HCT116 (cell line): ENCODE measurements around the gene NFKB2. TPM values are rescaled to one million over a fixed set of nuclear protein-coding genes. Genes with fewer than 3 reads are reported as not detected.

Experiments used
- ATAC-seq: fragments of 200-7000 bp; cut with Tn5 transposase; 2 replicates; pipeline ENCODE4 v1.9.1; 2020; ENCODE audit warnings: mild to moderate bottlenecking, moderate library complexity
- BruUV-seq: library from RNA; stranded (reverse); fragments of 400-500 nt; replicated peaks from 2 replicates; lab custom pipeline; 2021; lab: Mats Ljungman, UMichigan
- CTCF ChIA-PET: fragments of 300-600 bp; sonication (Branson Sonifier 250); formaldehyde crosslinking; loops from one replicate; lab custom pipeline; 2021; ENCODE audit warnings: antibody characterized with exemption; lab: Charles Lee
- POLR2A ChIA-PET: fragments of 300-600, 350-600 bp; sonication (Branson Sonifier 250); formaldehyde crosslinking; loops from one replicate; lab custom pipeline; 2021; ENCODE audit warnings: antibody characterized with exemption; lab: Charles Lee
- RAD21 ChIA-PET, 2 experiments: fragments of 300-600 bp; sonication (Branson Sonifier 250); formaldehyde crosslinking; loops; one replicate each; lab custom pipeline; 2023; ENCODE audit warnings: low total read pairs in 2 of 2; ENCODE audit not compliant: uncharacterized antibody in 2 of 2, unreplicated experiment in 2 of 2, low non-redundant PET in 1 of 2; lab: Charles Lee
- DNase-seq: peaks from one replicate; pipeline ENCODE4 v3.0.0-alpha.2; 2010; ENCODE audit warnings: low read depth, low spot score
- H2AFZ ChIP-seq: fragments of 200-600 bp; shearing (Covaris generic), sonication (generic); 2 replicates; pipeline ENCODE4 v1.6.1; 2017; ENCODE audit warnings: low read depth, mixed run types, mixed read lengths, antibody characterized with exemption, low read length; ENCODE audit not compliant: poor library complexity, severe bottlenecking
- H3K27ac ChIP-seq: 2 replicates; pipeline ENCODE4 v1.5.1; 2012; ENCODE audit warnings: low read depth, low read length
- H3K27me3 ChIP-seq: fragments of 200-600 bp; sonication (generic); 2 replicates; pipeline ENCODE4 v1.6.1; 2016; ENCODE audit warnings: mixed run types, low read length, mixed read lengths; ENCODE audit not compliant: insufficient read depth
- H3K36me3 ChIP-seq, 2 experiments: fragments of 200-500 bp in 1 of 2; fragments of 200-600 bp in 1 of 2; sonication (Bioruptor generic) in 1 of 2; sonication (generic) in 1 of 2; 2 replicates each; pipeline versions ENCODE4 v1.5.1 to v1.6.1; 2014 to 2016; ENCODE audit warnings: low read length in 2 of 2, inconsistent platforms in 1 of 2, mixed read lengths in 1 of 2, mixed run types in 1 of 2; ENCODE audit not compliant: insufficient read depth in 2 of 2, control insufficient read depth in 1 of 2
- H3K4me1 ChIP-seq, 2 experiments: fragments of 200-600 bp in 1 of 2; sonication (generic) in 1 of 2; 2 replicates each; pipeline versions ENCODE4 v1.5.1 to v1.6.1; 2012 to 2017; ENCODE audit warnings: low read length in 2 of 2, inconsistent platforms in 1 of 2, mild to moderate bottlenecking in 1 of 2, mixed read lengths in 1 of 2, mixed run types in 1 of 2, moderate library complexity in 1 of 2; ENCODE audit not compliant: insufficient read depth in 2 of 2, control insufficient read depth in 1 of 2
- H3K4me2 ChIP-seq: fragments of 200-600 bp; sonication (generic); 2 replicates; pipeline ENCODE4 v1.6.1; 2017; ENCODE audit warnings: mixed run types, low read length, mixed read lengths
- H3K4me3 ChIP-seq, 2 experiments: fragments of 200-600 bp in 1 of 2; sonication (generic) in 1 of 2; replicated peaks in 1 of 2; 2 replicates each; pipeline ENCODE4 v1.5.1; 2011 to 2016; ENCODE audit warnings: low read length in 2 of 2, control low read depth in 1 of 2, low read depth in 1 of 2, mild to moderate bottlenecking in 1 of 2, mixed read lengths in 1 of 2, mixed run types in 1 of 2
- H3K79me2 ChIP-seq: fragments of 200-600 bp; sonication (generic); 2 replicates; pipeline ENCODE4 v1.6.1; 2017; ENCODE audit warnings: mild to moderate bottlenecking, mixed run types, low read length, moderate library complexity, mixed read lengths; ENCODE audit not compliant: insufficient read depth
- H3K9ac ChIP-seq: fragments of 200-600 bp; sonication (generic); 2 replicates; pipeline ENCODE4 v1.6.1; 2016; ENCODE audit warnings: low read length, mixed read lengths
- H3K9me2 ChIP-seq: fragments of 200-600 bp; sonication (generic), shearing (Covaris generic); 2 replicates; pipeline ENCODE4 v1.6.1; 2017; ENCODE audit warnings: mixed run types, mild to moderate bottlenecking, moderate library complexity; ENCODE audit not compliant: insufficient read depth
- H3K9me3 ChIP-seq, 2 experiments: fragments of 200-500 bp in 1 of 2; fragments of 200-600 bp in 1 of 2; sonication (Bioruptor generic) in 1 of 2; sonication (generic) in 1 of 2; 2 replicates each; pipeline ENCODE4 v1.6.1; 2014 to 2017; ENCODE audit warnings: low read length in 2 of 2, mixed read lengths in 2 of 2, inconsistent platforms in 1 of 2, low read depth in 1 of 2, mild to moderate bottlenecking in 1 of 2, mixed run types in 1 of 2, moderate library complexity in 1 of 2; ENCODE audit not compliant: control insufficient read depth in 1 of 2, insufficient read depth in 1 of 2
- H4K20me1 ChIP-seq: fragments of 200-600 bp; sonication (generic), shearing (Covaris generic); 2 replicates; pipeline ENCODE4 v1.6.1; 2017; ENCODE audit warnings: mixed run types, mild to moderate bottlenecking, moderate library complexity; ENCODE audit not compliant: insufficient read depth
- CEBPB ChIP-seq: IDR thresholded peaks from 2 replicates; pipeline ENCODE4 v1.6.1; 2012; ENCODE audit warnings: low read depth
- ELF1 ChIP-seq: IDR thresholded peaks from 2 replicates; pipeline ENCODE4 v1.6.1; 2012; ENCODE audit warnings: low read depth, borderline replicate concordance
- EZH2 ChIP-seq: fragments of 200-600 bp; sonication (generic); IDR thresholded peaks from 2 replicates; pipeline ENCODE4 v1.6.1; 2017; ENCODE audit warnings: antibody characterized with exemption, mixed run types
- EZH2phosphoT487 ChIP-seq: fragments of 200-600 bp; IDR thresholded peaks from 2 replicates; pipeline ENCODE4 v1.6.1; 2018; ENCODE audit warnings: antibody characterized with exemption, borderline replicate concordance
- FOSL1 ChIP-seq: IDR thresholded peaks from 2 replicates; pipeline ENCODE4 v1.6.1; 2012; ENCODE audit warnings: low read depth
- JUND ChIP-seq: IDR thresholded peaks from 2 replicates; pipeline ENCODE4 v1.6.1; 2012
- POLR2A ChIP-seq: IDR thresholded peaks from 2 replicates; pipeline ENCODE4 v1.7.0; 2011; ENCODE audit warnings: borderline replicate concordance; ENCODE audit not compliant: insufficient read depth, insufficient read length; ENCODE audit errors: extremely low read depth
- RAD21 ChIP-seq: IDR thresholded peaks from 2 replicates; pipeline ENCODE4 v1.6.1; 2012; ENCODE audit warnings: low read depth, mild to moderate bottlenecking
- SP1 ChIP-seq: IDR thresholded peaks from 2 replicates; pipeline ENCODE4 v1.6.1; 2012; ENCODE audit warnings: low read depth
- SRF ChIP-seq: IDR thresholded peaks from 2 replicates; pipeline ENCODE4 v1.6.1; 2012; ENCODE audit warnings: low read depth
- YY1 ChIP-seq: IDR thresholded peaks from 2 replicates; pipeline ENCODE4 v1.6.1; 2011; ENCODE audit warnings: low read length, low read depth, moderate library complexity, mild to moderate bottlenecking; ENCODE audit not compliant: insufficient replicate concordance; ENCODE audit errors: extremely low read depth
- ZNF274 ChIP-seq: fragments of 200-500 bp; sonication (Bioruptor generic); IDR thresholded peaks from 2 replicates; pipeline ENCODE4 v1.6.1; 2014; ENCODE audit warnings: mild to moderate bottlenecking, low read depth, low read length, inconsistent platforms
- intact Hi-C: fragments of 100-400 bp; cut with micrococcal nuclease; formaldehyde crosslinking; loops from 2 replicates; pipeline ENCODE4 v1.10.0; 2022
- total RNA-seq: library from RNA; stranded (reverse); gene quantifications from one replicate; pipeline ENCODE4 v1.2.1, GENCODE V29; 2021; ENCODE audit not compliant: unreplicated experiment
- TF ChIP-seq, protein P1 (sequence below): IDR thresholded peaks from 2 replicates; pipeline ENCODE4 v1.6.1; 2012
- TF ChIP-seq, protein P2 (sequence below): IDR thresholded peaks from 2 replicates; pipeline ENCODE4 v1.6.1; 2011; ENCODE audit warnings: mild to moderate bottlenecking, low read length, moderate library complexity; ENCODE audit not compliant: insufficient replicate concordance; ENCODE audit errors: extremely low read depth
- TF ChIP-seq, protein P3 (sequence below), 3 experiments: fragments of 200-600 bp in 1 of 3; sonication (generic) in 1 of 3; IDR thresholded peaks in 2 of 3; conservative IDR thresholded peaks in 1 of 3; 2 replicates each; pipeline ENCODE4 v1.5.1; 2012 to 2017; ENCODE audit warnings: low read depth in 2 of 3, low read length in 2 of 3, antibody characterized with exemption in 1 of 3, borderline replicate concordance in 1 of 3, control low read depth in 1 of 3, mild to moderate bottlenecking in 1 of 3, mixed read lengths in 1 of 3, mixed run types in 1 of 3, moderate library complexity in 1 of 3; ENCODE audit not compliant: insufficient read depth in 1 of 3

NFKB2 gene
- total RNA-seq, 1 experiment from 2014 or later, result 115 TPM

DNA sequence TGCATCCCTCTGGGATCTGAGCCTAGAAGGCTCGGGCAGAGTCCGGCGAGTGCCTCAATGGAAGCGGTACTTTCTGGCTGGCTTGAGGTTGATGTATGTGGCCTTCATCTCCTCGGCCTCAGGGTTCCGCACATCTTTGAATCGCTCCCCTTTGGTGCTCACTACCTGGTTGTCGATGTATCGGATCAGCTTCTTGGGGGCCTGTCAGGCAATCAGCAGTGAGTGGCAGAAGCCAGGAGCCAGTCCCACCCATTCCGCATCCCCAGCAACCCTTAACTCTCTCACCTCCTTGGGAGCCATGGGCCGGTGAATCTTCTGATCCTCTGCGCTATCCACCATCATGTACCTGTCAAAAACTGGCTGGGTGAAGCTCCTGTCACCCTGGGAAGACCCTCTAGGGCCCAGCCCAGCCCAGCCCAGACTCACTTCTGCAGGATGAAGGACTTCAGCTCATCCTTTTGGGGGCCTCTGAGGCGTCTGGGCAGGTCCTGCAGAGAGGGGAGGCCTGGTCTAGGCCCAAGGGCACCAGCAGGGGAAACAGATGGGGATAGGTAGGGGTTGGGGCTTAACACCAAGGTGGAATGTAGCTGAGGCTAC lies 28.0 kb downstream of the NFKB2 start:
- H3K4me3 ChIP-seq, result peak overlapping the region in 1 of 2 experiments; percentile 87; a peak in 2 of 4 replicates
- POLR2A ChIA-PET, result interaction anchor here (0.9 to 4.2 kb wide), 4 partner anchors 8 to 27 kb away, joined by 3 to 47 read pairs (median 12); partner anchors contain the start of genes C10orf95 and CUEDC2
- no peak for TF ChIP-seq RAD21
- TF ChIP-seq EZH2phosphoT487, result no peak
- no peak for TF ChIP-seq JUND
- TF ChIP-seq SRF, result no peak
- no peak for TF ChIP-seq EZH2
- no peak for TF ChIP-seq POLR2A
- no TSS peak for BruUV-seq
- peaks cover 11% of the 10 kb centered on the region for H3K79me2 ChIP-seq
- H4K20me1 ChIP-seq, result no peaks in the 10 kb centered on the region
- H3K9me2 ChIP-seq, result no peaks in the 10 kb centered on the region
- H3K4me2 ChIP-seq, result peak overlapping the region; percentile 93
- ATAC-seq, result no peak
- H3K36me3 ChIP-seq, result peaks cover 0 to 11% of the 10 kb centered on the region in 2 experiments; a peak in 1 of 4 replicates
- no peak for DNase-seq
- peaks cover 15 to 42% of the 10 kb centered on the region in 2 experiments; a peak in 3 of 4 replicates for H3K4me1 ChIP-seq
- H3K9me3 ChIP-seq, result no peaks in the 10 kb centered on the region
- no peak overlapping the region for H2AFZ ChIP-seq
- intact Hi-C loops, result loop anchor here (2.0 to 5.0 kb wide), 2 partner anchors 39 to 79 kb away; partner anchors contain the start of genes ACTR1A and SUFU
- RAD21 ChIA-PET, result interaction anchor here (0.7 to 2.2 kb wide), 6 partner anchors 9 to 254 kb away, joined by 3 to 4 read pairs (median 4); partner anchors contain the start of genes C10orf95 (in 1 of the 2) and CUEDC2 (in 1 of the 2)
- H3K9ac ChIP-seq, result peak overlapping the region; percentile 87
- peak overlapping the region; percentile 77 for H3K27ac ChIP-seq
- H3K27me3 ChIP-seq, result no peaks in the 10 kb centered on the region
- CTCF ChIA-PET, result interaction anchor here (0.7 to 4.7 kb wide), 18 partner anchors 8 to 254 kb away, joined by 3 to 98 read pairs (median 8); partner anchors contain the start of genes ACTR1A, CUEDC2, ELOVL3 and NFKB2

DNA sequence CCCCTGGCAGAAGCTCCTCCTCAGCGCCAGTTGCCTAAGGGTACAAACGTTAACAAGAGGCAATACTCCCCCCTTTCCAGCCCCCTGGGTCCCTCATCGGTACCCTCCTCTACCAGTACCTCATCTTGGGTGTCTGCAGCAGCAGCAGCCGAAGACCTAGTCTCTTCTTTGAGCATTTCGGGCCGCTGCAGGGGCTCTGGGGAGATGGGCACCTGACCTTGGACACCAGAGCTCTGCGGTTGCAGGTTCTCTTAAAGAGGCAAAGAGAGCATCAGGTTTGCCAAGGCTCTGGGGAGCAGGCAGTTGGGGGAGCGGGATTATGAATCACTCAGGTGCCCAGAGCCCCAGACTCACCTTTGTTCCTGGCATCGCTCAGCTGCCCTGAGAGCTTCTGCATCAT lies 28.6 kb downstream of the NFKB2 start:
- H2AFZ ChIP-seq, result no peak overlapping the region
- no peaks in the 10 kb centered on the region for H3K27me3 ChIP-seq
- ChIA-PET CTCF (interaction anchor here (1.2 to 4.7 kb wide), 4 partner anchors 14 to 194 kb away, joined by 3 to 98 read pairs (median 16); partner anchors contain the start of gene NFKB2), POLR2A (interaction anchor here (1.2 kb wide), 1 partner anchor 29 kb away, joined by 3 read pairs; the partner anchor contains the start of gene NFKB2), RAD21 (no interaction called here)
- intact Hi-C loops, result loop anchor here (5.0 kb wide), 1 partner anchor 38 kb away; no protein-coding TSS in a partner anchor
- TF ChIP-seq, protein P1, sequence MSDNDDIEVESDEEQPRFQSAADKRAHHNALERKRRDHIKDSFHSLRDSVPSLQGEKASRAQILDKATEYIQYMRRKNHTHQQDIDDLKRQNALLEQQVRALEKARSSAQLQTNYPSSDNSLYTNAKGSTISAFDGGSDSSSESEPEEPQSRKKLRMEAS, result no peak
- TF ChIP-seq ZNF274, result no peak
- TF ChIP-seq EZH2, result no peak
- TF ChIP-seq, protein P2, sequence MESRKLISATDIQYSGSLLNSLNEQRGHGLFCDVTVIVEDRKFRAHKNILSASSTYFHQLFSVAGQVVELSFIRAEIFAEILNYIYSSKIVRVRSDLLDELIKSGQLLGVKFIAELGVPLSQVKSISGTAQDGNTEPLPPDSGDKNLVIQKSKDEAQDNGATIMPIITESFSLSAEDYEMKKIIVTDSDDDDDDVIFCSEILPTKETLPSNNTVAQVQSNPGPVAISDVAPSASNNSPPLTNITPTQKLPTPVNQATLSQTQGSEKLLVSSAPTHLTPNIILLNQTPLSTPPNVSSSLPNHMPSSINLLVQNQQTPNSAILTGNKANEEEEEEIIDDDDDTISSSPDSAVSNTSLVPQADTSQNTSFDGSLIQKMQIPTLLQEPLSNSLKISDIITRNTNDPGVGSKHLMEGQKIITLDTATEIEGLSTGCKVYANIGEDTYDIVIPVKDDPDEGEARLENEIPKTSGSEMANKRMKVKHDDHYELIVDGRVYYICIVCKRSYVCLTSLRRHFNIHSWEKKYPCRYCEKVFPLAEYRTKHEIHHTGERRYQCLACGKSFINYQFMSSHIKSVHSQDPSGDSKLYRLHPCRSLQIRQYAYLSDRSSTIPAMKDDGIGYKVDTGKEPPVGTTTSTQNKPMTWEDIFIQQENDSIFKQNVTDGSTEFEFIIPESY, result no peak
- TF ChIP-seq SP1, result no peak
- no peak for TF ChIP-seq YY1
- TF ChIP-seq, protein P3, sequence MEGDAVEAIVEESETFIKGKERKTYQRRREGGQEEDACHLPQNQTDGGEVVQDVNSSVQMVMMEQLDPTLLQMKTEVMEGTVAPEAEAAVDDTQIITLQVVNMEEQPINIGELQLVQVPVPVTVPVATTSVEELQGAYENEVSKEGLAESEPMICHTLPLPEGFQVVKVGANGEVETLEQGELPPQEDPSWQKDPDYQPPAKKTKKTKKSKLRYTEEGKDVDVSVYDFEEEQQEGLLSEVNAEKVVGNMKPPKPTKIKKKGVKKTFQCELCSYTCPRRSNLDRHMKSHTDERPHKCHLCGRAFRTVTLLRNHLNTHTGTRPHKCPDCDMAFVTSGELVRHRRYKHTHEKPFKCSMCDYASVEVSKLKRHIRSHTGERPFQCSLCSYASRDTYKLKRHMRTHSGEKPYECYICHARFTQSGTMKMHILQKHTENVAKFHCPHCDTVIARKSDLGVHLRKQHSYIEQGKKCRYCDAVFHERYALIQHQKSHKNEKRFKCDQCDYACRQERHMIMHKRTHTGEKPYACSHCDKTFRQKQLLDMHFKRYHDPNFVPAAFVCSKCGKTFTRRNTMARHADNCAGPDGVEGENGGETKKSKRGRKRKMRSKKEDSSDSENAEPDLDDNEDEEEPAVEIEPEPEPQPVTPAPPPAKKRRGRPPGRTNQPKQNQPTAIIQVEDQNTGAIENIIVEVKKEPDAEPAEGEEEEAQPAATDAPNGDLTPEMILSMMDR (IDR thresholded peaks at IDR 0.05 in 2 of 3, conservative IDR thresholded peaks at IDR 0.05 in 1 of 3; ENCODE audit: borderline replicate concordance in 1 of 3, insufficient read depth in 1 of 3, low read depth in 2 of 3, low read length in 2 of 3), result no peak
- no peak for TF ChIP-seq FOSL1
- no peak for TF ChIP-seq SRF
- no peak for TF ChIP-seq ELF1
- no peak for TF ChIP-seq CEBPB
- no peaks in the 10 kb centered on the region for H3K9me2 ChIP-seq
- no peak overlapping the region for H3K27ac ChIP-seq
- no TSS peak for BruUV-seq
- H3K9ac ChIP-seq, result no peak overlapping the region
- ATAC-seq, result no peak
- H4K20me1 ChIP-seq, result no peaks in the 10 kb centered on the region
- H3K79me2 ChIP-seq, result peaks cover 11% of the 10 kb centered on the region
- H3K36me3 ChIP-seq, result peaks cover 0 to 11% of the 10 kb centered on the region in 2 experiments; a peak in 1 of 4 replicates
- no peak overlapping the region for H3K4me3 ChIP-seq
- H3K4me2 ChIP-seq, result no peak overlapping the region
- no peak for DNase-seq
- H3K4me1 ChIP-seq, result peaks cover 15 to 40% of the 10 kb centered on the region in 2 experiments; a peak in 3 of 4 replicates
- H3K9me3 ChIP-seq, result no peaks in the 10 kb centered on the region
